Measurements from ENCODE around the gene KIF11. TPM values are rescaled to one million over a fixed set of nuclear protein-coding genes. Genes with fewer than 3 reads are reported as not detected.
A peak's percentile ranks its signal among the peaks of the same experiment; 100 is the strongest.

The KIF11 gene
- total and polyA plus RNA-seq, 9 of the 15 experiments (the other 6 are each of a cell fraction or from before 2014, with no cell fraction given): 11.3 to 54.4 (median 29.2) TPM

DNA sequence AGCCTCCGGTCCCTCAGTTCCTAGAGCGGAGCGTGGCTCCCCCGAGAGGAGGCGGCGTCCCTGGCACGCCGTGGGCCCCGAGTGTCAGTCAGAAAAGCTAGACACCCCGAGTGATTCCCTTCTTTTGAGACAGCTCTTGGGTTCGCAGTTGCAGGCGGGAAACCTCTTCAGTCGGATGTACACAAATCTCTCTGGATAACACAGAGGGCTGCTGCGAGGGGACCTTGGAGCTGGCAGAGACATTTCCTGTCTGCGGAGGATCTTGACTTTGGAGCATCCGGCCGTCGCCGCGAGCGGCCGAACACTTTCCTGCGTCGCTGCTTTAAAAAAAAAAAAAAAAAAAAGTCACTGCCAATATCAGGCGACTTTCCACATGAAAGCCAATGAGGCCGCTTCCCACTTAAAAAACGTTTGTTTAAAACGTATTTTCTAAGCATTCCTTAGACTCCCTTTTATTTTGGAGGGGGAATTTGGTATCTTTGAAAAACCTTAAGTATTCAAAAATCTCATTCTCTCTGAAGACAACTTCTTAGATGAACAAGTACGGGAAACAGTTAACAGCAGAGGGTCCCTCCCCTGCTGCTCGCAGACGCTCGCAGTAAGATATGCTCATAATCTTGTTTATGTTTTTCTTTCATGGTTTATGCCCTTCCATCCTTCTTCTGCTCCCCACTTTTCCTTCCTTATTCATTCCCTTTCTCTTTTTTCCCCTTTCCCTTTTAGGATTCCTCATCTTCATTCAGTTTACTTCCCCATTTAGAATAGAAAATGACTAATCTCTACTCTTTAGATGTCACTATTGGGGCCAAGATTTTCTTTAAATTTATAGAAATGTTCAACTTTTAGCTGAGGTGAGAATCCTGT, 106.8 kb downstream of the KIF11 start (continued):
- no peak for TF ChIP-seq ZNF830 (CRISPR knock-in tag; IDR thresholded peaks at IDR 0.05)
- 0 out of 2 replicates have a peak, but pooled peaks have one; percentile 24 for TF ChIP-seq NBN (IDR thresholded peaks at IDR 0.05; ENCODE audit: low read depth)
- no peak for TF ChIP-seq CBFB (CRISPR knock-in tag; IDR thresholded peaks at IDR 0.05)
- no peak for TF ChIP-seq NR4A1 (CRISPR knock-in tag; IDR thresholded peaks at IDR 0.05)
- TF ChIP-seq NR4A1 (tag; IDR thresholded peaks at IDR 0.05): no peak
- TF ChIP-seq SMC3 (conservative IDR thresholded peaks at IDR 0.05; ENCODE audit: insufficient read depth, low read depth, low read length): no peak
- peak; percentile 64 for TF ChIP-seq POLR2A (conservative IDR thresholded peaks at IDR 0.05)
- no peak; a peak in 1 of 4 replicates for TF ChIP-seq CSDE1 (IDR thresholded peaks at IDR 0.05)
- TF ChIP-seq, protein P1, sequence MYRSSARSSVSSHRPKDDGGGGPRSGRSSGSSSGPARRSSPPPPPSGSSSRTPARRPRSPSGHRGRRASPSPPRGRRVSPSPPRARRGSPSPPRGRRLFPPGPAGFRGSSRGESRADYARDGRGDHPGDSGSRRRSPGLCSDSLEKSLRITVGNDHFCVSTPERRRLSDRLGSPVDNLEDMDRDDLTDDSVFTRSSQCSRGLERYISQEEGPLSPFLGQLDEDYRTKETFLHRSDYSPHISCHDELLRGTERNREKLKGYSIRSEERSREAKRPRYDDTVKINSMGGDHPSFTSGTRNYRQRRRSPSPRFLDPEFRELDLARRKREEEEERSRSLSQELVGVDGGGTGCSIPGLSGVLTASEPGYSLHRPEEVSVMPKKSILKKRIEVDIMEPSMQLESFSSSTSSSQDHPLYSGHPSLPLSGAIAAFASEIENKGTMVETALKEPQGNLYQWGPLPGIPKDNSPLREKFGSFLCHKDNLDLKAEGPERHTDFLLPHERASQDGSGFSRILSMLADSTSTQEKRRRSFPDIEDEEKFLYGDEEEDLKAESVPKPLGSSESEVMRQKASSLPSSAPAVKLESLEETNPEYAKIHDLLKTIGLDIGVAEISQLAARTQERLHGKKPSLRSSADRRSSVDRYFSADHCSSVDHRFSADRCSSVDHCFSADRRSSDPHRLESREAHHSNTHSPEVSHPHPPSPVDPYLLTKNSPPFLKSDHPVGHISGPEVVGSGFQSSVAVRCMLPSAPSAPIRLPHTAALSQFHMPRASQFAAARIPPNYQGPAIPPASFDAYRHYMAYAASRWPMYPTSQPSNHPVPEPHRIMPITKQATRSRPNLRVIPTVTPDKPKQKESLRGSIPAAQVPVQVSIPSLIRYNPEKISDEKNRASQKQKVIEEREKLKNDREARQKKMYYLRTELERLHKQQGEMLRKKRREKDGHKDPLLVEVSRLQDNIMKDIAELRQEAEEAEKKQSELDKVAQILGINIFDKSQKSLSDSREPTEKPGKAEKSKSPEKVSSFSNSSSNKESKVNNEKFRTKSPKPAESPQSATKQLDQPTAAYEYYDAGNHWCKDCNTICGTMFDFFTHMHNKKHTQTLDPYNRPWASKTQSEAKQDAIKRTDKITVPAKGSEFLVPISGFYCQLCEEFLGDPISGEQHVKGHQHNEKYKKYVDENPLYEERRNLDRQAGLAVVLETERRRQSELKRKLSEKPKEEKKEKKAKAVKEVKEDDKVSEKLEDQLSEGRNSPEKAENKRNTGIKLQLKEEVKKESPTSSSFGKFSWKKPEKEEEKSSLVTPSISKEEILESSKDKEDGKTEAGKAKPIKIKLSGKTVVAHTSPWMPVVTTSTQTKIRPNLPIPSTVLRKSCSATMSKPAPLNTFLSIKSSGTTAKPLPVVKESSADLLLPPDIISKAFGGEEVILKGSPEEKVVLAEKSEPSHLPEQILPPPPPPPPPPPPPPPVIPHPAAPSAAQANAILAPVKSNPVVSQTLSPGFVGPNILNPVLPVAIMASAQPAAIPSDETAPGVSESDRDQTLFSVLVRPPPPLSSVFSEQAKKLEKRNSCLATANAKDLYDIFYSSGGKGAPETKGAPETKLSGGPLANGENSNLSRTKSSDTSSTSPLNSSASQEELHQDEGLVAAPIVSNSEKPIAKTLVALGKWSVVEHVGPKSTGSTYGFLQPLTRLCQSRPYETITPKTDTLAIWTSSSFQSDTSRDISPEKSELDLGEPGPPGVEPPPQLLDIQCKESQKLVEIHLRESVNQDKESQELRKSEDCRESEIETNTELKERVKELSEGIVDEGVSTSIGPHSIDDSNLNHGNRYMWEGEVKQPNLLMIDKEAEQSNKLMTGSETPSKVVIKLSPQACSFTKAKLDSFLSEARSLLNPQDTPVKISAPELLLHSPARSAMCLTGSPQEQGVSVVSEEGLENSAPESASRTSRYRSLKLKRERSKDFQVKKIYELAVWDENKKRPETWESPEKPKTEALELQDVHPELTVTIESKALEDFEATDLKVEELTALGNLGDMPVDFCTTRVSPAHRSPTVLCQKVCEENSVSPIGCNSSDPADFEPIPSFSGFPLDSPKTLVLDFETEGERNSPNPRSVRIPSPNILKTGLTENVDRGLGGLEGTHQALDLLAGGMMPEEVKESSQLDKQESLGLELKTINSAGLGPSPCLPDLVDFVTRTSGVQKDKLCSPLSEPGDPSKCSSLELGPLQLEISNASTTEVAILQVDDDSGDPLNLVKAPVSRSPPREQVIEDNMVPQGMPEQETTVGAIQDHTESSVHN (IDR thresholded peaks at IDR 0.05; ENCODE audit: borderline replicate concordance in 1 of 2, low read depth in 1 of 2): no peak
- TF ChIP-seq, protein P2, sequence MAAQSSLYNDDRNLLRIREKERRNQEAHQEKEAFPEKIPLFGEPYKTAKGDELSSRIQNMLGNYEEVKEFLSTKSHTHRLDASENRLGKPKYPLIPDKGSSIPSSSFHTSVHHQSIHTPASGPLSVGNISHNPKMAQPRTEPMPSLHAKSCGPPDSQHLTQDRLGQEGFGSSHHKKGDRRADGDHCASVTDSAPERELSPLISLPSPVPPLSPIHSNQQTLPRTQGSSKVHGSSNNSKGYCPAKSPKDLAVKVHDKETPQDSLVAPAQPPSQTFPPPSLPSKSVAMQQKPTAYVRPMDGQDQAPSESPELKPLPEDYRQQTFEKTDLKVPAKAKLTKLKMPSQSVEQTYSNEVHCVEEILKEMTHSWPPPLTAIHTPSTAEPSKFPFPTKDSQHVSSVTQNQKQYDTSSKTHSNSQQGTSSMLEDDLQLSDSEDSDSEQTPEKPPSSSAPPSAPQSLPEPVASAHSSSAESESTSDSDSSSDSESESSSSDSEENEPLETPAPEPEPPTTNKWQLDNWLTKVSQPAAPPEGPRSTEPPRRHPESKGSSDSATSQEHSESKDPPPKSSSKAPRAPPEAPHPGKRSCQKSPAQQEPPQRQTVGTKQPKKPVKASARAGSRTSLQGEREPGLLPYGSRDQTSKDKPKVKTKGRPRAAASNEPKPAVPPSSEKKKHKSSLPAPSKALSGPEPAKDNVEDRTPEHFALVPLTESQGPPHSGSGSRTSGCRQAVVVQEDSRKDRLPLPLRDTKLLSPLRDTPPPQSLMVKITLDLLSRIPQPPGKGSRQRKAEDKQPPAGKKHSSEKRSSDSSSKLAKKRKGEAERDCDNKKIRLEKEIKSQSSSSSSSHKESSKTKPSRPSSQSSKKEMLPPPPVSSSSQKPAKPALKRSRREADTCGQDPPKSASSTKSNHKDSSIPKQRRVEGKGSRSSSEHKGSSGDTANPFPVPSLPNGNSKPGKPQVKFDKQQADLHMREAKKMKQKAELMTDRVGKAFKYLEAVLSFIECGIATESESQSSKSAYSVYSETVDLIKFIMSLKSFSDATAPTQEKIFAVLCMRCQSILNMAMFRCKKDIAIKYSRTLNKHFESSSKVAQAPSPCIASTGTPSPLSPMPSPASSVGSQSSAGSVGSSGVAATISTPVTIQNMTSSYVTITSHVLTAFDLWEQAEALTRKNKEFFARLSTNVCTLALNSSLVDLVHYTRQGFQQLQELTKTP (IDR thresholded peaks at IDR 0.05; ENCODE audit: low read depth in 1 of 2, partially characterized antibody in 2 of 2): peak in 1 of 2 experiments; percentile 28
- TF ChIP-seq POU5F1 (IDR thresholded peaks at IDR 0.05; ENCODE audit: borderline replicate concordance, low read depth, low read length, partially characterized antibody): no peak
- no peak for TF ChIP-seq CHD4 (IDR thresholded peaks at IDR 0.05; ENCODE audit: insufficient read depth, insufficient replicate concordance, low read depth, low read length, poor library complexity, severe bottlenecking)
- no peak for TF ChIP-seq ARHGAP35 (IDR thresholded peaks at IDR 0.05; ENCODE audit: partially characterized antibody)
- peak; percentile 31; the same call in 1 of the 2 replicates for TF ChIP-seq CREM (IDR thresholded peaks at IDR 0.05; ENCODE audit: low read depth)

Measured in K562 (cell line).